NCI-H510A treated with DMSO at 0.1 percent for 48 hours (cell line): Measurements from ENCODE around the gene PCSK6.

Experiments
- DNase-seq: peaks from one replicate; lab custom pipeline; 2025; lab: John Stamatoyannopoulos, UW

Gene PCSK6

DNA sequence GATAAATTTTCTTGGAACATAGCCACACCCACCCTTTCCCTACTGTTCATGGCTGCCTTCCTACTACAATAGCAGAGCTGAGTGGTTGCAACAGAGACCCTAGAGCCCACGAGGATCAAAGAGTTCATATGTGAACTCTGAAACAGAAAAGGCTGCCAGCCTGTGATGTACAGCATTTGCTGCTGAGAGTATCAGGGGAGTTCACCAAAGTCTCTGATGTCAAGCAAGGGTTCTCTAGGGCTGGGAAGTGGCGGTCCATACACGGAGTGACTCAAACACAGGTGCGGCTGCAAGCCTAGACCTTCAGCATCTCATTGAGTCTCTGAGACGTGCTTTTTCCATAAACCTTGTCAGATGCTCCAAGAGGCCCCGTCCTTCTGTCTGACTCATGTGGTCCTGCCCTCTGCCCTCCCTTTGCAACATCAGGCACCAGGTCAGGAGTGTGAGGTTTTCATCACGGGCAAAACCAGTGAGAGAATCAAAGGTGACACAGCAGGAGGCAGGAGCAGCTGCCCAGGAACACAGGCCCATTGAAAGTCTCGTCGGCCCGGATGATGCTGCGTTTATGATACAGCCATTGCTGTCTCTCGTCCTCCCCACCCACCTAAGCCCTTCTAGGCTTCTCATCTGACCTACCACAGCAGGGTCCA, 42.9 kb downstream of the PCSK6 start:
- DNase-seq = no peak

DNA sequence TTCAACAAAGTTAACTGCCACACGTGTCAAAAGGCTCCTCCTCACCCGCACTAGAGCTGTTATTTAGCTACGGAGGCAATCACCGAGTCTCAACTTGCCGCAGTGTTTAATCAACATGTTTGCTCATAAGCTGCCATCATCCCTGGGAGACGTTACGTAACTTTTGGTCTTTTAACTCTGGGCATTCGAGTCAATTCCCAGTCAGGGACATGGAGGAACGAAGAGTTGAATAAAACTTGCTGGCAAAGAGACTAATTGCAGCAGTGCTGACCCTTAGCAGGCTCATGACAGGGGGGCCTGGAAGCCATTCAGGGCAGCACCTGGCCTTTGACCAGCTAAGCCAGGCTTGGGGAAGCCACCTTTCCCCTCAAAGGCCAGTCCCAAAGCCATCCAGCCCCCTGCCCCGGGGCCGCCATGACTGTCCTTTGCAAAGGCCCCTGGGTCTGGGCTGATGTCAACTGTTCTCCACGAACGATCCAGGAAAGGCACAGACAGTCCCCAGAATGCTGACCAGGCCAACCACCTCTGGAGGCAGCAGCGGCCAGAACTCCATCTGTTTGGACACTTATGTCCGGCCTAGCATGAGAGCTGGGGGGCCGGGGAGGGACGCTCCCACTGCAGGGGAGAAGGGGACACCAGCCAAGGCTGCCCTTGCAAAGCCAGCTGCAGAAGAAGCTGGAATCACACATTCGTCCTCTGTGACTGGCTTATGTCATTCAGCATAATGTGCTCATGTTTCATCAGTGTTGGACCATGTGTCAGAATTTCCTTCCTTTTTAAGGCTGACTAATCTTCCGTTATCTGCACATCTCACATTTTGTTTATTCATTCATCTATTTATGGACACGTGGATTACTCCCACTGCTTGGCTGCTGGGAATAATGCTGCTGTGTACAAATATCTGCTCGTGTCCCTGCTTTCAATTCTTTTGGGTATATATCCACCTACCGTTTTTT, 43.7 kb downstream of the PCSK6 start:
- no peak for DNase-seq

DNA sequence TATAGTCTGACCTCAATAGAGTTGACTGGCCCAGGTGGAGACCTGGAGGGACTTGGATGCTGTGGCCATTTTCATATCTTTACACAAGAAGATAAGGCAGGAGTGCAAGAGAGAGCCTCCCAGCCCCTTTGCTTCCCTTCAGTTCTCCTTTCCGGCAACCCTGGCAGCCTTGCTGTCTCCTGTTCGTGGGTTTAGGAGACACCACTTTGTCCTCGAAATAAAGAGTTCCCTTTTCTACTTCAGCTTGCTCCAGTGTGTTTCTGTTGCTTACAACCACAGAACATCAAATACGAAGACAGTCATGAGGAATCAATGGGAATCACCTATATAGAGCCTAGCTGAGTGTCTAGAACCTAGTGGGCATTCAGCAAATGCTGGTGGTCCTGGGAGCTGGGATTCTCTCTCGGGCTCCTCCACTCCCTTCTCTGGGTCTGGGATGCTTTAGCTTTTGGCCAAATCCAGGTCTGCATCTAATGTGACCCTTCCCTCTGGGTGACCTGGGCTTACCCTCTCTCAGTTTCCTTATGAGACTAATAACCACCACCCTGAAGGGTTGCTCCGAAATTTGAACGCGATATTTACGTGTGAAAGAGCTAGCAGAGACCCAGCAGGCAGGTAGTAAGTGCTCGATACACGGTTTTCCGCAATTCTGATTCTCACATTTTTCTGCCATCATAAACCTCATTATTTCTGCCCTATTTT, 44.5 kb downstream of the PCSK6 start:
- no peak for DNase-seq

DNA sequence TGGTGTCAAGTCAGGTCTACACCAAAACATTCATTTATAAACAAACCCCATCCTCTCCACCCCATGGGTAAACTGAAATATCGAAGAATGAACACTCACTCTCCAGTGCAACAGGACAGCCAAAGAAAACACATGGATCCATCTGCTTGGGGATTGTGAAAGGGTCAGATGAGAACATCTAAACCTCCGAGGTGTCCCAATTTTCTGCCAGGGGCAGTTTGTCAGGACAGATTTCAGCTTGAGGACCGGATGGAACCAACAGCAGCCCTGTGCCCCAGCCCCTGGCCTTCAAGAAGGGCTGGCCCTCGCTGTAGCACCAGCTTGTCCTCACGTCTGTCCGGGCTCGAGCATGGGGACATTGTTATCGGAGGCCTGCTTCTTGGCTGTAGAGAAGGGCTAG, 45.5 kb downstream of the PCSK6 start:
- no peak for DNase-seq

DNA sequence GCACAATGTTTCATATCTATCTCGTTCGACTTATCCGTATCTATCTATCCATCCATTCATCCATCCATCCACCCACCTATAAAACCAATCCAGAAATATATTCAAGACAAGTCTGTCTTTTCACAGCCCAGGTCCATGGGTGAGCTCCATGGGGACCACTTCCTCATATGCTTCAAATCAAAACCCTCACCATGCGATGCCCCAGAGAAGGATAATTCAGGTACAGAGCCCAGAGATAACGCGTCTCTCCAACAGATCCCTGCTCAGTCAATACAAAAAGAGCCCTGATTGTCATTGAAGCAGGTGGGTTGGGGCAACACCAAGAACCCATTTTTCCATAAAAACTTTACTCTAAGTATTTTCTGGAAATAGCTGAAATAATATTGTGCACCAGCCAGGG, 47.2 kb downstream of the PCSK6 start:
- DNase-seq = no peak

DNA sequence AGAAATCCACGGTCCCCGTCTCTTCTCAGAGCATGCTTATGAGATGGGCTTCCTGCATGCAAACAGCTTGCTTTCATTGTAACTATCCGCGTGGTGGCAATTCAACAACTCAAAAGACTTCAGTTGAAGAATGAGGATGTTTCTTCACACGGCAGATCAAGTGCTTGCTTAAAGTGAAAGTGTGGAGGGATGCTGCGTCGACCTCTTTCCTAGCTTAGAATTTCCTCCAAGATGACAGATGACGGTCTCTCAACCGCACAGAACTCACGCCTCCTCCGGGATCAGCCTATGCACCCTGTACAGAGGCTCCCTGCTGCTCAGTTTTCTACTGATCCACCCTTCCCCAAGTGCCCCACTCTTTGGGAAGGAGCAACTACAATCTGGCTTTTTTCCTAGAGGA, 47.8 kb downstream of the PCSK6 start:
- no peak for DNase-seq

DNA sequence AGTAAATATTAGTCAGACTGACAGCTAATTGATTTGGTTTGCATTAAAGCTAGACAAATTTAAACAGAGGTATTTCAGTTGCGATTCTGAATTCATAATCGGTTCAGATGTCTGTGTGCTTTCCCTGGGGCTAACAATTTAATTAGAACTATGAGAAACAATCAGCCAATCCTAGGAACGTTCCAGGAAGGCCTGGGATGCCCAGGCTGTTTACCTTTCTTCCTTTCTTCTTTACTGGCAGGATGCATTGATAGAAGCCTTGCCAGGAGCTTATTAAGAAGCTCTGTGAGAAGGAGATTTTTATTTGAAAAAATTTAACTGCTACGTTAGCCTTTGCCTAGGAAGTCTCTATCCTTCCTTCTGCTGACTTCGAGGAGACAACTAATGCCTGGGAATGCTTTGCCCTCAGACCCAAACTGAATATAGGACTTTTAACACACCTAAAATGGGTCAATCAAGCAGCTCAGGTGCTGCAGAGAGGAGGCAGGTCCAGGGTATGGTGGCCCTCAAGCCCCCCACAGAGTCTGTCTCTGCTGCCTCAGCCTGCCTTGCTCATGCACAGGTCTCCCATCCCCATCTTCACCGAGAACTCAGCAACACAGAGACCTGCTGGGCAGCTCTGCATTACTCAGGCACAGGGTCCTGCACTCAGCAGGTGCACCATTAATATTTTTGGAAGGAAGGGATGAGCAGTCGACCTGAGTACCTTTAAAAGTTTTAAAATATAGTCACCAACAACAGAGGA, 48.5 kb downstream of the PCSK6 start:
- no peak for DNase-seq

DNA sequence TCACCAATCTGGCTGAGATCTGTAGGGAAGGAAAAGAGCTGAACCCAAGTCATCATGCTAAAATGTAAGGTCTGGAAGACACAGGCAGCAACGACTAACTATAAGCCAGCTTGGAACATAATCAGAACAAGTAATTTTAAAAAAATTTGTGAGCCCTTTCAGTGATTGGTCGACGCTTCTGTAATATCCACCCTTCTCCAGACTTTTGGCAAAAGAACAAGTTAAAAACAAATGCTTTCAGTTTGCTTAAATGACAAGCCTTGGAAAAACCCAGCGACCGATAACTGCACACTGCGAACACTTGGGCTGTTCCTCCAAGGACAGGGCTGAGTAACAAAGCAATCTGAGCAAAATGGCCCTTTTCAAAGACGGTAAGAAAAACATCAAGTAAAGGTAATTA, 49.6 kb downstream of the PCSK6 start:
- DNase-seq = no peak

DNA sequence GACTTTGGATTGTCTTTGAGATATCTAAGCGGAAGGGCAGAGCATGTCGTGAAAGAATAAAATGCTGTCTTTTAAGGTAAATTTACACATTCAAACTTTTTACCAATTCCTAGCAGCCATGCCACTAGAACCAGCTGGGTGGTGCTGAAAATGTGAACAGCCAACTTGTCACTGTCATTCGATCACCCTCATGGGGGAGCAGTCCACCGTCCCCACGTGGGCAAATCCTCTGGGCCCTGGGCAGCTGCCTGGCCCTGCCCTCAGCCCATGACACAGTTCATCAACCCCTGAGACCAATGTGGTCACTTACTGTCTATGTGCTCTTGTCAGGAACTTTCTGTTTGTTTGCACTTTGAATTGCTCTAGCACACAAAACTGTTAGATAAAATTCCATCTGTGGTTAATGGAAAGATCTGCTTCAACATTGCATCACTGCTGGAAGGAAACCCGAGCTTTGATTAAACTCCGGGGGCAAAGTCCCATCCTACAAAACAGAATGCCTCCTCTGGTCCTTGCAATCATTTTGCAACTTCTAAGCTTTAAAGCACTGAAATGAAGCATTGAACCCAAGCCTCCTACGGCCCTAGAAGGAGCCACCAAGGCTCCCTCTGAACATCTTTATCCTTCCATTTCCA, 50.1 kb downstream of the PCSK6 start:
- no peak for DNase-seq

DNA sequence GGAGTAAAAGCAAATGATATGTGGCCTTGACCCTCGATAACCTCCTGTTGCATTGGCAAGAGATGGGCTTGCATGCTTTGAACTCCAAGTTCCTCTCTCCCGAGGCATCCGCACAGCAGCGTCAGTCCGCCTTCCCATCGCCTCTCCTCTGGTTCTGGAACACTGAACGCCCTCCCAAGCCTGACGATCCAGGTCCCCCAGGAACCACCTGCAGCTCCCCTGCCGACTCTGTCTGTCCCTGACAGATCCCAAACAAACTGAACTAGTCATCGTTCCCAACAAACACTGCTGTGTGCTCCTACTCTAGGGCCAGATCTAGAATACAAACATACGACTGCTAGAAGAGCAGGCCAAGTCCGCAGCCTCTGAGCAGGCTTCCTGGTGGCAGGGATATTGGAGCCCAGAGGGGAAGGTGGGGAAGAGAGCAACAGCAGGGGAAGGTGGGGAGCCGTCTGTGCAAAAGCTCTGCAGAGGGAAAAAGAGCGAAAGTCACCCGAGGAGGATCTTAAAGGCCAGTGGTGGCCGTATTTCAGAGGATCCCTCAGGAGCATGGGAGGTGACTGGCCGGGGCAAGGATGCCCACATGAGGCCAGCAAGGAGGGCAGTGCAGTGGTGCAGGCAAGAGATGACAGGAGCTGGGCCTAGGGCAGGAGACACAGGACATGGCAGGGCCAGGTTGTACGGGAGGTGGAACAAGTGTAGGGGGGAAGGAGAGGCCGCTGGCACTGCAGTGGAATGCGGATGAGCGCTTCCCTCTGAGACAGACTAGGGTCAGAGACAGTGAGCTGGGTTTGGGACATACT, 50.8 kb downstream of the PCSK6 start:
- DNase-seq = no peak

DNA sequence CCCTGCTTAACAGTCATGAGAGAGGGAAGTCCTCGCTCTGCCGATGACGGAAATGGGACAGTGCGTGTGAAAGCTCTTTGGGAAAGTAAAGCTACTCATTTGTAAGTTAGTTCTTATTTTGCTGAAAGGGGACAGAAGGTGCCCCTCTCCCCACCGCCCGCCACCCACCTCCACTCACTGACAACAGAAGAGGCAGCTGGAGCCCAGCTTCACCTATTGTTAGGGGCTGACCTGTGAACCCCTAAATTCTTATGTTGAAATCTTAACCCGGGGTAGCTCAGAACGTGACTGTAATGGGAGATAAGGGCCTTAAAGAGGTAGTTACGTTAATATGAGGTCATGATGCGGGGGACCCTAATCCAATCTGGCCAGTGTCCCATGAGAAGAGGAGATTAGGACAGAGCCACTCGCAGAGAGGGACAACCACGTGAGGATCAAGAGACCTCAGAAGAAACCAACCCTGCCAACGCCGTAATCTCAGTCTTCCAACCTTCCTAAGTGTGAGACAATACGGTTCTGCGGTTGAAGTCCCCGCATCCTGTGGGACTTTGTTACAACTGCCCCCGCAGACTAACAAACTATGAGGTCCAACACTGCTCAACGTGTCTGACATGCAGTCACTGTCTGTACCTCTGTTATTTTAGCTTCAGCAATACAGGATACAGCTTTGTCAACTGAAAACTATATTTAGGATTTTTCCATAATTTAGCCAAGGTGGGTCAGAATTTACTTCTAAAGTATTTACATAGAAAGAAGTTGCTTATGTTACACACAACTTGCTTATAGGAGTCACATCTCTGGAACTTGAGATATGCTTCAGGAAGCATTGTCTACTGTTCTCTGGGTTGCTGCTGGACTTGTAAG, 51.7 kb downstream of the PCSK6 start:
- DNase-seq = no peak

DNA sequence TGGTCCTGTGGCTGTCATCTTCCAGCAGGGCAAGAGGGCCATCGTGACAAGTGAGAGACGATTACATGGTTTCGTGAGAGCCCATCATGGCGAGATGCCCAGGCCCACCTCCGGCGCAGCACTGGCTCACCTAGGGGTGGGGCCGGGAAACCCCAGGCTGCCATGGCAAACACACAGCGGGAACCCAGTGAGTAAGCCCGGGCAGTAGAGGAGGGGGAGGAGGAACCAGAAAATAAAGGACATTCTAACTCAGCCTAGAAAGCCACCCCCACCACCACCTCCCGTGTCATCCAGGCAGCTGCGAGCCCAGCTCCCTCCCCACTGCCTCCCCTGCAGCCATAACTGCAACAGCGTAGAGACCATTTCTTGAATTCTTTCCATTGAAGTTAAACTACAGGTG, 52.3 kb downstream of the PCSK6 start:
- no peak for DNase-seq

DNA sequence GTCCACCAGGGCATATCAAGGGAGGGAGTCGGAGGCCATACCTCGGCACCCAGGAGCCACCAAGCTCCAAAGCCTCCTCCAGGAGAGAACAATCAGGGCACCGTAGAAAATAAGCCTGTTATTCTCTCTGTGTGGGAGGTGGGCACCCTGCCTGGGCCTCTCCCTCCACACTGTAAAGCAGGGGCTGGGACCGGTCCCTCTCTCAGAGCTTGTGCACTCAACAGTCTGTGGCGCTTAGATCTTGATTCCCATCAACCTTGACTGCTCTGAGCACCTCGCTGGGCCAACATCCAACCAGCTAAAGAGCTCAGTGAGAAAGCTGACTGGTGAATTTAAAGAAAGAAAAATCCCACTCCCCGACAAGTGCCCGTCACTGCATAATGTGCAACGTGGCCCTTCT, 53.0 kb downstream of the PCSK6 start:
- DNase-seq = no peak

DNA sequence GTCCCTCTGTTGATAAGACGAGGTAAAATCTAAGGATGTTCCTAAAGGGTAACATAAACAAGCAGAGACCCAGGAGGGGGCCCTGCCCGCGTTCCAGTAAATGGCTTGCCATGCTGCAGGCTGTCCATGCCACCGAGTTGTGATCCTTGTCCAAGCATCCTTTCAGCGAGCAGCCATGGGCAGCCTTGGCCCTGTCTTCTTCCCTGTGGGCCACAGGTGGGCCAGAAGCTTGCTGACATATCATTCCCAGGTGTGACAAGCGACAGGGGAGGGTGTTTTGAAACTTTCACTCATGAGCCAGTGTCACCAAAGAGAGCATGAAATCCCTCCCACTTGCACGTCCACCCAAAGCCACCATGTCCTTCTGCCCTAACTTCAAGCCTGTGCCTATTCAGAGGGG, 53.7 kb downstream of the PCSK6 start:
- no peak for DNase-seq

DNA sequence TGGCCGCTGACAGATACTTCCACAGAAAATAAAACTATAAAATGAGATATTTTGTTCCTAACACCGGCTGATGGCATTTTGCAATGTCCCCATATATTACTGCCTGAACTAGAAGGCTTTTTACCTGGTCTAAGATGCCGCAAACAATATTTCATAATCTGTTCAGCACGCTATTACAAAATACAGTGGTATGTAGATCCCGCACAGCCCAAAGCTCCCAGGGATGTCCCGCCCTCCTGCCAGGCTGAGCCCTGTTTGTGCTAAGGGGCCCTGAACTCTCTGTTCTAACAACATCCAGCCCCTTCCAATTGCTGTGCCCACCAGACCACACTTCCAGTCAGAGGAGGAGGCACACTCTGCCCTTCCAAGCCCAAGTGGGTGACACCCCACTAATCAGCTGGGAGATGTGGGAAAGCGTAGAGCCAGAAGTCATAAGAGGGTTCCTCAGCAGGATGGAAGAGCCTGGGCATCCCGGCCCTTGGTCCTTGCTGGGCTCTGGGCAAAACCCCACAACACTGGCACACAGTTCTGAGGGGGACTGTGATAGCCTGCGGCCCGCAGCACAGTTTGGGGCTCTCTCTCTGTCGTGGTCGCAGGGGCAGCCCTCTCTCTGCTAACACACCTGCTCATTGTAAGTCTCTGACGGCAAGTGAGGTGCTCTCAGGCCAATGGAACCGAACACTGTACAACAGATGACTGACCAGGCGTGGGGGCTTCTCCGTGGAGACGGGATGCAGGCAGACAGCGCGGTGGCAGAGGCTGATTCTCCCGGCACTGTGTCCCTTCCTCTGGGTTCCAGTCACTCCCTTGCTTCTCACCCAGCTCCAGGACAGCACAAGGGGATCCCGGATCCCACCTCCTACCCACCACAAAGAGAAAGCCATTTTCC, 55.2 kb downstream of the PCSK6 start:
- no peak for DNase-seq

DNA sequence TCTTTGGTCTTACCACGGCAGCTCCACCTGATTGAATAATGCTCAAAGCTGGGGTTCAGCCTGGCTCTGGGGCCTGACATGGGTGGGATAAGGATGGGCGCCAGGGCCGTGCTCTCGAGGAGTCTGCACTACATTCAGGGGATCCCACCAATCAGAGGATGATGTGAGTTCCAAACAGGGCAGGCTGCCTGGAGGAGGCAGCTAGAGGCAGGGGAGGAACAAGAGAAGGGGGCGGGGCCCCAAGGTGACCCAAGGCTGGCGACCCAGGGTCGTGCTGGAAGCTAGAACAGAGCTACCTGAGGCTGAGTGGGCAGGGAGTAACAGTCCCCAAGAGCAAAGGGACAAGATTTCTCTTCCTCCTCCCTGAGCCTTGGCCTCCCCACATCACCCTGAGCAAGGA, 56.1 kb downstream of the PCSK6 start:
- DNase-seq = no peak

DNA sequence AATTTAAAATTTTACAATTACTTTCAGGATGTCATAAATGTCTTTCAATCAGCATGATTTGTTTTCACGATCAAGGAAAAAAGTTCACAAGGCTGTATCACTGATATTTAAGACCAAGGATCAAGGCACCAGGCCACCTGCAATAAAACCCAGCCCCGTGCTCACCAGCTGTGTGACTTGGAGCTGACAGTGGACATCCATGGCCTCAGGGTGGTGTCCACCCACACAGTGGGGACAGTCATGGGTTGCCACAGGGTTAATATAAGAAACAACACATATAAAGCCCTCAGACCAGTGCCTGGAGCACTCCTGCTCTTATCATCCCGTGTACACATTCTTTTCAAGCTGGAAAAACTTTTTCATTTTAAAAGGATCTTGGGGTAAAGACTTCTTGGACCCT, 56.5 kb downstream of the PCSK6 start:
- no peak for DNase-seq

DNA sequence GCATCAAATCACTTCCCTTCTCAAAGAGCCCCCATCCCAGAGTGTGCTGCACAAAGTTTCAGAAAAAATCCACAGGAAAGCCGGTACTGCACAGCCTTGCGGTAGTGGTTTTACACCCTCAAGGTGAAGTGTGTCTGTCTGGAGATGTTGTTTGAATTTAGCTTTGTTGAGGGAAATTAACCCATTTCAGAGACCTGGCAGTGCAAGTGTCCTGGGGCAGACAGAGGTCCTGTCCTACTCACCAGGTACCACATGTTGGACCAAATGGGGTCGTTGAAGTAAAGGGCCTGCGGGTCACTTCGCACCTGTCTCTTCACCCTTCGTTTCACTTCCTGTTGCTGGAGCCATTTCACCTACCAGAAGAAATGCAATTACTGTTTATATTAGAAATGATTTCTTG, 57.8 kb downstream of the PCSK6 start:
- no peak for DNase-seq

DNA sequence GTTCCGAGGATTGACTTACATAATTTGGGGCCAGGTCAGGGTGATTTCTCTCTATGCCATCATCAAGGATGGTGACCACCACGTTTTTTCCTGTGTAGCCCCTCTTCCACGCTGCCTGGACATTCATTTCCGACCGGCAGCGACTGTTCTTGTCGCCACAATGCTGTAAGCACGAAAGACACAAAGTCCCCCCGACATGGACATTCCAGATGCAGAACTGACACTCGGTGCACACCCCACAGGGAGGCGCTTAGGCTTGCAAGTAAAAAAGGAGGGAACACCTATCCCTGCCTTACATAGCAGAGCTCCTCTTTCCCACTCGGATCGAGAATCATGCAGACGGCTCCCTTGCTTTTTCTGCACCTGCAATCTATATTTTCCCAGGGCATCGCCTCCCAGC, 58.2 kb downstream of the PCSK6 start:
- no peak for DNase-seq
